Gastroesophageal sphincter (tissue), 4 donors: ENCODE data around the gene VPREB1. TPM values are rescaled to one million over a fixed set of nuclear protein-coding genes. Genes with fewer than 3 reads are reported as not detected.

Experiments used
- ATAC-seq: fragments of 150-250 bp; one replicate; pipeline ENCODE4 v1.9.1; 2016; ENCODE audit warnings: mild to moderate bottlenecking, moderate library complexity
- H3K27ac ChIP-seq, 4 donors: fragments of 200-600 bp; sonication (generic) in 3 of 4; 1 replicate in 3 of 4; 2 replicates in 1 of 4; pipeline ENCODE4 v1.5.1; 2016 to 2019
- H3K27me3 ChIP-seq: fragments of 200-600 bp; sonication (generic); one replicate; pipeline ENCODE4 v1.5.1; 2019
- H3K36me3 ChIP-seq, 2 donors: fragments of 200-600 bp; sonication (generic); one replicate each; pipeline ENCODE4 v1.5.1; 2019; ENCODE audit warnings: control low read depth in 1 of 2
- H3K4me1 ChIP-seq, 3 donors: fragments of 200-600 bp; sonication (generic); 1 replicate in 2 of 3; 2 replicates in 1 of 3; pipeline ENCODE4 v1.5.1; 2016 to 2019; ENCODE audit warnings: control low read depth in 2 of 3
- H3K4me3 ChIP-seq, 2 donors: fragments of 200-600 bp; sonication (generic); one replicate each; pipeline ENCODE4 v1.5.1; 2019; ENCODE audit warnings: mild to moderate bottlenecking in 1 of 2, moderate library complexity in 1 of 2
- H3K9me3 ChIP-seq, 3 donors: fragments of 200-600 bp; sonication (generic); one replicate each; pipeline ENCODE4 v1.5.1; 2017 to 2019; ENCODE audit warnings: control low read depth in 2 of 3
- CTCF ChIP-seq, 4 experiments: fragments of 200-600 bp in 2 of 4; fragments of 450-650 bp in 2 of 4; sonication (generic) in 1 of 4; IDR thresholded peaks; one replicate each; pipeline ENCODE4 v1.5.1; 2017 to 2019; ENCODE audit warnings: antibody characterized with exemption in 4 of 4, mild to moderate bottlenecking in 2 of 4, moderate library complexity in 2 of 4
- EP300 ChIP-seq: sonication (generic); formaldehyde crosslinking; IDR thresholded peaks from one replicate; pipeline ENCODE4 v1.6.1; 2017; ENCODE audit warnings: antibody characterized with exemption, mild to moderate bottlenecking
- POLR2A ChIP-seq, 2 donors: fragments of 450-650 bp; IDR thresholded peaks; one replicate each; pipeline ENCODE4 v1.6.1; 2017; ENCODE audit warnings: antibody characterized with exemption in 2 of 2, mild to moderate bottlenecking in 2 of 2, moderate library complexity in 1 of 2
- POLR2AphosphoS5 ChIP-seq: sonication (generic); formaldehyde crosslinking; IDR thresholded peaks from one replicate; pipeline ENCODE4 v1.6.1; 2017; ENCODE audit warnings: antibody characterized with exemption
- WGBS, 2 donors: methylation state at CpG; one replicate each; pipeline ENCODE4 v1.1.5; 2018; ENCODE audit warnings: low coverage in 1 of 2; 5-methylcytosine and 5-hydroxymethylcytosine counted together
- total RNA-seq, 4 donors: library from RNA; depleted of rRNA; stranded (reverse); fragments of >200 nt; gene quantifications; one replicate each; pipeline ENCODE4 v1.1.0, GENCODE V29; 2016

The VPREB1 gene
- total RNA-seq, 4 donors from 2014 or later = not detected

GRCh38 chr22:22242488-22242887, 2.1 kb upstream of the VPREB1 start:
- 80 to 82% methylated on average over 1 to 2 of the region's 2 CpGs for WGBS, 2 donors
- no peak overlapping the region for H3K4me3 ChIP-seq
- H3K27ac ChIP-seq = no peak overlapping the region
- H3K4me1 ChIP-seq = no peaks in the 10 kb centered on the region
- H3K27me3 ChIP-seq = peaks cover 68% of the 10 kb centered on the region
- no peaks in the 10 kb centered on the region for H3K36me3 ChIP-seq
- no peak for TF ChIP-seq POLR2A (IDR thresholded peaks at IDR 0.05)
- no peak for TF ChIP-seq POLR2AphosphoS5
- no peak for TF ChIP-seq EP300
- no peak for TF ChIP-seq CTCF (IDR thresholded peaks at IDR 0.05)
- H3K9me3 ChIP-seq = no peaks in the 10 kb centered on the region
- no peak for ATAC-seq

GRCh38 chr22:22243033-22243680, 1.4 kb upstream of the VPREB1 start:
- Histone ChIP-seq H3K4me3 (no peak overlapping the region), H3K36me3 (no peaks in the 10 kb centered on the region), H3K9me3 (no peaks in the 10 kb centered on the region), H3K27ac (no peak overlapping the region), H3K4me1 (no peaks in the 10 kb centered on the region), H3K27me3 (peaks cover 69% of the 10 kb centered on the region)
- WGBS, 2 donors = 52 to 60% methylated on average over 1 to 3 of the region's 6 CpGs
- TF ChIP-seq CTCF (IDR thresholded peaks at IDR 0.05) (no peak), EP300 (no peak), POLR2AphosphoS5 (no peak), POLR2A (IDR thresholded peaks at IDR 0.05) (no peak)
- no peak for ATAC-seq

GRCh38 chr22:22245256-22245909, 797 bp downstream of the VPREB1 start:
- Histone ChIP-seq H3K36me3 (no peaks in the 10 kb centered on the region), H3K4me1 (no peaks in the 10 kb centered on the region), H3K9me3 (no peaks in the 10 kb centered on the region), H3K27ac (no peak overlapping the region), H3K4me3 (no peak overlapping the region), H3K27me3 (peaks cover 68% of the 10 kb centered on the region)
- no peak for ATAC-seq
- WGBS, 2 donors = 51 to 80% methylated on average over 1 to 8 of the region's 18 CpGs
- TF ChIP-seq POLR2A (IDR thresholded peaks at IDR 0.05) (no peak), POLR2AphosphoS5 (no peak), CTCF (IDR thresholded peaks at IDR 0.05) (no peak), EP300 (no peak)

- H3K27me3 ChIP-seq = peaks cover 68% of the 10 kb centered on the region
- H3K4me1 ChIP-seq = no peaks in the 10 kb centered on the region
- ATAC-seq = no peak
- no peak overlapping the region for H3K27ac ChIP-seq
- no peak overlapping the region for H3K4me3 ChIP-seq
- WGBS, 2 donors = 63 to 70% methylated on average over 3 to 5 of the region's 6 CpGs
- no peak for TF ChIP-seq POLR2A (IDR thresholded peaks at IDR 0.05)
- no peaks in the 10 kb centered on the region for H3K9me3 ChIP-seq
- H3K36me3 ChIP-seq = no peaks in the 10 kb centered on the region
Measured at GRCh38 chr22:22245935-22246525, 1.4 kb downstream of the VPREB1 start.

- ATAC-seq = no peak
- TF ChIP-seq CTCF (IDR thresholded peaks at IDR 0.05) = no peak
- TF ChIP-seq POLR2AphosphoS5 = no peak
- TF ChIP-seq EP300 = no peak
- no peak for TF ChIP-seq POLR2A (IDR thresholded peaks at IDR 0.05)
- 83 to 90% methylated on average over 1 to 2 of the region's 9 CpGs for WGBS, 2 donors
- Histone ChIP-seq H3K9me3 (no peaks in the 10 kb centered on the region), H3K36me3 (no peaks in the 10 kb centered on the region), H3K4me3 (no peak overlapping the region), H3K27ac (no peak overlapping the region), H3K4me1 (no peaks in the 10 kb centered on the region), H3K27me3 (peaks cover 63% of the 10 kb centered on the region)
Measured at GRCh38 chr22:22246706-22247105, 2.1 kb downstream of the VPREB1 start.
